Hepatocyte (in vitro differentiated cells): ENCODE measurements around the gene ATAD3C.

Experiments used
- EZH2 ChIP-seq: fragments of 200-600 bp; sonication (generic); IDR thresholded peaks from 2 replicates; pipeline ENCODE4 v1.6.1; 2016; ENCODE audit warnings: antibody characterized with exemption, mild to moderate bottlenecking, borderline replicate concordance
- TF ChIP-seq, protein P1 (sequence below): fragments of 200-600 bp; sonication (generic); IDR thresholded peaks from 2 replicates; pipeline ENCODE4 v1.5.1; 2016; ENCODE audit warnings: antibody characterized with exemption, mild to moderate bottlenecking; ENCODE audit not compliant: poor library complexity

- TF ChIP-seq, protein P1, sequence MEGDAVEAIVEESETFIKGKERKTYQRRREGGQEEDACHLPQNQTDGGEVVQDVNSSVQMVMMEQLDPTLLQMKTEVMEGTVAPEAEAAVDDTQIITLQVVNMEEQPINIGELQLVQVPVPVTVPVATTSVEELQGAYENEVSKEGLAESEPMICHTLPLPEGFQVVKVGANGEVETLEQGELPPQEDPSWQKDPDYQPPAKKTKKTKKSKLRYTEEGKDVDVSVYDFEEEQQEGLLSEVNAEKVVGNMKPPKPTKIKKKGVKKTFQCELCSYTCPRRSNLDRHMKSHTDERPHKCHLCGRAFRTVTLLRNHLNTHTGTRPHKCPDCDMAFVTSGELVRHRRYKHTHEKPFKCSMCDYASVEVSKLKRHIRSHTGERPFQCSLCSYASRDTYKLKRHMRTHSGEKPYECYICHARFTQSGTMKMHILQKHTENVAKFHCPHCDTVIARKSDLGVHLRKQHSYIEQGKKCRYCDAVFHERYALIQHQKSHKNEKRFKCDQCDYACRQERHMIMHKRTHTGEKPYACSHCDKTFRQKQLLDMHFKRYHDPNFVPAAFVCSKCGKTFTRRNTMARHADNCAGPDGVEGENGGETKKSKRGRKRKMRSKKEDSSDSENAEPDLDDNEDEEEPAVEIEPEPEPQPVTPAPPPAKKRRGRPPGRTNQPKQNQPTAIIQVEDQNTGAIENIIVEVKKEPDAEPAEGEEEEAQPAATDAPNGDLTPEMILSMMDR, result no peak
- TF ChIP-seq EZH2, result no peak
Observed at GRCh38 chr1:1470626-1471388, 21.3 kb downstream of the ATAD3C start.
